Stimulated activated CD8-positive, alpha-beta memory T cell treated with anti-CD3 and anti-CD28 coated beads, Interleukin-15, amount 100 ng/mL, for 48 hours (primary cell): ENCODE results near the gene ERH.
A peak's percentile ranks its signal among the peaks of the same experiment; 100 is the strongest.
"Not testable (repeated sequence)": the region's sequence is repeated elsewhere in the genome, so short reads cannot be mapped to it uniquely, and the experiment has no call there.

ENCODE experiments used
- DNase-seq, 2 donors: peaks; one replicate each; pipeline ENCODE4 v3.0.0-alpha.2; 2020; ENCODE audit warnings: low read depth in 2 of 2

The ERH gene

DNA sequence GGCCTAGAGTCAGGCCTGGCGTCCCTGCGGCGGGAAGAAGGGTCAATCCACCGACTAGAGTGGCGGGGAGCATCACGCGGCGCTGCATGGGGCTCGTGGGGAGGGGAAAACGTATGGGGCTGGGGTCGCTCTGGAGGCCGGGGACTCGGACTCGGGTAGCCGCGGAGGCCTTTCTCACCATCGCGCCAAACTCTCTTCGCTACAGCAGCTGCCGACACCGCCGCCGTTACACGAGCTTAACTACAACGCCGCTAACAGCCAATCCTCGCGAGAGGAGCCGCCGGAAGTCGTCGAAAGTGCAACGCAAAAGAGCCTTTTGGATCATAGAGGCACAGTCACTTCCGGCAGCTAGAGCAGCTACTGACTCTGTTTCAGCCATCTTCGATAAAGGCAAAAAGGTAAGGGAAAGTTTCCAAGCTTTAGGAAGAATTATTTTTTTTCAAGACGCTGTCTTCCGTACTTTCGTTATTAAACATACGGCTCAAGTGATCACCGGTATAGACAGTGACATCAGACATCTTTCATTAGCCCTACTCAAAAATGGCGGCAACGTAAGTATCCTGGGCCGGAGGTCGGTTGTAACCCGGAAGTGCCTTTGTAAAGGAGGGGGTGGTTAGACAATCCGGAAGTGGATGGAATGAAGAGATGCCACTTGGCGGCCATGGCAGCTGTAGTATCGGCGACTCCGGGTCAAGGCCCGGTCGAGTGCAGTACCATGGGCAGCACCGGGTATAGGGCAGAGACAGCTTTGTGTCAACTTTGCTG lies at the start of gene ERH, which contains the start of gene SLC39A9:
Gene ERH (minus strand): TSS at position 247 of the 765 bp plus-strand sequence. CDS start 66 bp downstream, at position 181.
Gene SLC39A9 (plus strand): TSS at position 640 of the 765 bp plus-strand sequence. CDS start 678 bp downstream, outside the sequence.
- DNase-seq: peak; percentile 84 to 89

- no peak for DNase-seq
These were observed 45.3 kb upstream of the ERH start for GRCh38 chr14:69443296-69443805.

GRCh38 chr14:69441948-69442347 lies 43.8 kb upstream of the ERH start:
- DNase-seq: no peak

DNA sequence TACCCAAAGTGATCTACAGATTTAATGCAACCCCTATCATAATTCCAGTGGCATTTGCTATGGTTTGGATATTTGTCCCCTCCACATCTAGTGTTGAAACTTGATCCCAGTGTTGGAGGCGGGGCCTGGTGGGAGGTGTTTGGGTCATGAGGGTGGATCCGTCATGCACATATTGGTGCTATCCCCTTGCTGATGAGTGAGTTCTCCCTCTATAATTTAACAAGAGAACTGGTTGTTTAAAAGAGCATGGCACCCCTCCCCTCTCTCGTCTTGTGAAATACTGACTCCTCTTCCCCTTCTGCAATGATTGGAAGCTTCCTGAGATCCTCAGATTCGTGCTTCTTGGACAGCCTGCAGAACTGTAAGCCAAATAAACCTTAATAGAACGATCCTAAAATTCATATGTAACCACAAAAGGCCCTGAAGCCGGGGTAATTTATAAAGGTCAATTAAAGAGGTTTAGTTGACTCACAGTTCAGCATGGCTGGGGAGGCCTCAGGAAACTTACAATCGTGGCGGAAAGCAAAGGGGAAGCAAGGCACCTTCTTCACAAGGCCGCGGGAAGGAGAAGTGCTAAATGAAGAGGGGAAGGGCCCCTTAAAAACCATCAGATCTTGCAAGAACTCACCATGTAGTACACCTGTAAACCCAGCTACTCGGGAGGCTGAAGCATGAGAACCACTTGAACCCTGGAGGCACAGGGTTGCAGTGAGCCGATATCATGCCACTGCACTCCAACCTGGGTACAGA lies 41.6 kb upstream of the ERH start:
- no peak for DNase-seq

- DNase-seq: no peak
These were observed 34.3 kb upstream of the ERH start for GRCh38 chr14:69432364-69432763.

- DNase-seq: no peak
These were observed 32.3 kb upstream of the ERH start for GRCh38 chr14:69430306-69430939.

GRCh38 chr14:69429643-69430042 lies 31.5 kb upstream of the ERH start:
- no peak for DNase-seq

- DNase-seq: no peak
These were observed 30.3 kb upstream of the ERH start for GRCh38 chr14:69428289-69428998.

- no peak for DNase-seq
These were observed 29.5 kb upstream of the ERH start for GRCh38 chr14:69427596-69427995.

GRCh38 chr14:69424149-69424923 lies 26.2 kb upstream of the ERH start:
- no peak for DNase-seq

DNA sequence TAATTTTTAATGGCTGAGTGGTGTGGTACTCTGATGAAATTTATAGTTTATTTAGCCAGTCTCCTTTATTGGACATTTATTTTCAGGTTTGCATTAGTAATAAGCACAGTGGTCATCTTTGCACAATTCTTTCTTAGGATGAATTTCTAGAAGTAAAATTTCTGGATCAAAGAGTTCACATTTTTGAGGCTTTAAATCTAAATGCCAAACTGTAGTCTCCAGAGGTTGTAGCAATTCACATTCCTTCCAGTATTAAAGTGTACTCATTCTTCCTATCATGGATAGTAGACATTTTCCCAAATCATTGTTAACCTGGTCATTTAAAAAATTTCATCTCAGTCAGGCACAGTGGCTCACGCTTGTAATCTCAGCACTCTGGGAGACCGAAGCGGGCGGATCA lies 25.2 kb upstream of the ERH start:
- no peak for DNase-seq

GRCh38 chr14:69416087-69416486 lies 18.0 kb upstream of the ERH start:
- not testable (repeated sequence) for DNase-seq

DNA sequence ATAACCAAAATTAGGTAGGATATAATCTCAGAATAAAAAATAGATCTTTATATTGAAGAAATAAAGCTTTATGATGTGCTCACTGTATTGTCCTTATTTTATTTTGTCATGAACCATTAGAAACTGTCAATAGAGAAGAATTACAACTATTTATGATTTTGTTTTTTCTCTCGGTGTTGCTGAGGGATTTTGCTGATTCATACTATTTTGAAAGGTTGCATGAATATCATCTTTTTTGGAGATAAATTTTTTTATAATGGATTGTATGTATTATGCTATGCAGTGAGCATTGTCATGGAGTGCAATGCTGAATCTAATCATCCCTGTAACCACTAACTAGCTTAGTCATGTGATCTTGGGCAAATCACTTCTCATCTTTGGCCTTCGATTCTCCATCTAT lies 15.4 kb upstream of the ERH start:
- no peak for DNase-seq

DNA sequence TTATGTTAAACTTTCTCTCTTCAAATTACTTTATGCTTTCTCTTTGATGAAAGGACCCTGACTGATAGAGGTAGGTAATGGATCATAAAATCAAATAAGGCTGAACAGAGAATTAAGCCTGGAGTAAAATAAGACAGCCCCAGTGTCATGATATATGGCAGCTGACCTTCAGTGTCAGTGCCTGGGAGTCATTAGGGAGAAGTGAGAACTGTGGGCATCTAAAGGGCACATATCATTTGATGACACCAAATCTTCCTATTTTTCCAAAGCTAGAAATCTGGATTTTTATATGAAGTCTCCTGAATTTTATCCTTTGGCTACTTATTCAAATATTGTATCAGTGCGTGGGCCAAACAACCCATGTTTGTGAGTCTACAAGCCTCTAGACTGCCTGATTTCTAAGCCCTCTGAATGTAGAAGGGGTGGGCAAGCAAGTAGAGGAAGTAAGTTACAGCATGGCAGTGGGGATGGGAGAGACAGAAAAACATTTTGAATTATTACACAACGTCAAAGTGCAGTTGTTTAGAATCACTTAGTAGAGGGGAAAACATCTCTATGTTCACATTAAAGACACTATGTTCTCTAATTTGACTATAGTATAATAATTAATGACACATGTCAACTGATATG lies 10.3 kb upstream of the ERH start:
- DNase-seq: no peak

GRCh38 chr14:69405762-69406161 lies 7.7 kb upstream of the ERH start:
- no peak for DNase-seq

GRCh38 chr14:69404883-69405282 lies 6.8 kb upstream of the ERH start:
- no peak for DNase-seq

DNA sequence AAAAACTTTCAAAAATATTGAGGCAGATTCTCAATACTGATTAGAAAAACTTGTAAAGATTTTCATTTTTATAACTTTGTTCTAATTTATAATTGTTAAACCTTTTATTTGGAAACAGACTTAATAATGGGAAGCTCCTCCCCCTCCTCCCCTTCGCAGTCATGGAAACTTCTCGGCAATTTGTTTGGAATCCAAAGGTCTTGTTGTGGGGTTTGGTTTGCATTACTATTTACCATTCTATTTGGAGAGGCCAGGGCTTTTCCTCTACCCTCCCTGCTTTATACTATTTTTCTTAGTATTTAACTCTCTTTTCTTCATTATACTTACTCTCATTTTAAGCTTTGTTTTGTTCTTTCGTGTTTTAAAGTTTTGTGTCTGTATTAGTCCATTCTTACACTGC lies 6.4 kb upstream of the ERH start:
- no peak for DNase-seq

- DNase-seq: no peak
These were observed 3.7 kb upstream of the ERH start for GRCh38 chr14:69401841-69402240.

DNA sequence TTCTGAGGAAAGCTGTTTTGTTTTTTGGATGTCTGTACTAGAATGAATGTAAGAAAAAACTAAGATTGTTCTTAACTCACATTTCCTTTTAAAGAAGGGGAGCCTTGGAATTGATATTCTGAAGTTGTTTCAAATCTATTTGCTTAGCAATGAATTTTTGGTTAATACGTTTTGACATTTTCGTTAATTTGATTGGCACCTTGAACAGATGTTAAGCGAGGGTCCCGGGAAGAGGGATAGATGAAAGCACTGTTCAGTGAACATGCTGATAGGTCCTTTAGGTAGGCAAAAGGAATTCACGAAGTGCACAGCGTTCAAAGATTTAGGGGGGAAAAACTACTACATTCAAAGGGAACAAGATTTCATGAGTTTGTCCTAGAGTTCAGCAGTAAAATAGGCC lies 2.1 kb upstream of the ERH start:
- DNase-seq: no peak

GRCh38 chr14:69399750-69400149 lies 1.7 kb upstream of the ERH start:
- no peak for DNase-seq
